T-helper 1 cell treated with Interleukin-12 subunit alpha and Interleukin-12 subunit beta and Interleukin-4 antibody, amounts not matched to agents 30 μg/mL and 1 μg/mL, for 36 hours (primary cell): ENCODE measurements around the gene XPO6.

Source experiments
- H3K27ac Mint-ChIP-seq: one replicate; pipeline ENCODE4 v1.8.0; 2021; ENCODE audit warnings: mild to moderate bottlenecking, mixed read lengths
- H3K27me3 Mint-ChIP-seq: one replicate; pipeline ENCODE4 v1.8.0; 2021; ENCODE audit warnings: low read depth, mixed read lengths
- H3K36me3 Mint-ChIP-seq: one replicate; pipeline ENCODE4 v1.8.0; 2021; ENCODE audit warnings: low read depth, mixed read lengths
- H3K4me1 Mint-ChIP-seq: one replicate; pipeline ENCODE4 v1.8.0; 2021; ENCODE audit warnings: low read depth, mixed read lengths
- H3K4me3 Mint-ChIP-seq: one replicate; pipeline ENCODE4 v1.8.0; 2021; ENCODE audit warnings: mild to moderate bottlenecking, moderate library complexity, mixed read lengths
- H3K9me3 Mint-ChIP-seq: one replicate; pipeline ENCODE4 v1.8.0; 2021; ENCODE audit warnings: mixed read lengths

XPO6 gene

DNA sequence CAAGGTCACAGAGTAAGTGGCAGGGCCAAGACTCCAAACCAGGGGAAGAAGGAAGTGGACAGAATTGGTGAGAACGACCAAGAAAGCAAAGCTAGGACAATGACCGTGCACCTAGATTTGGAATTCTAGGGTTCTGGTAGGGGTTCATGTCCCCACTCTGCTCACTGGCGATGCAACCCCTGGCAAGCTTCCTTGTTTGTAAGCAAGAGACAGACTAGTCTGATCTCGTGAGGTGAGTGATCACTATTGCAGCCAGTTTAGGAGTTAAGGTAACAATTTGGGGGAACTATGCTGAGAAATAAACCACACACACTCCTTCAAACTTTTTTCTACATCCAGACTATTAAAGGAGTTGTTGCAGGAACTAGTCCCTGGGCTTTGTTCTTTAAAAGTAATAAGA, 48.1 kb downstream of the XPO6 start:
- Mint-ChIP-seq H3K36me3 (peaks cover 45% of the 10 kb centered on the region), H3K4me1 (peaks cover 61% of the 10 kb centered on the region), H3K27ac (peak overlapping the region; percentile 39), H3K4me3 (no peak overlapping the region), H3K27me3 (no peaks in the 10 kb centered on the region), H3K9me3 (no peaks in the 10 kb centered on the region)

DNA sequence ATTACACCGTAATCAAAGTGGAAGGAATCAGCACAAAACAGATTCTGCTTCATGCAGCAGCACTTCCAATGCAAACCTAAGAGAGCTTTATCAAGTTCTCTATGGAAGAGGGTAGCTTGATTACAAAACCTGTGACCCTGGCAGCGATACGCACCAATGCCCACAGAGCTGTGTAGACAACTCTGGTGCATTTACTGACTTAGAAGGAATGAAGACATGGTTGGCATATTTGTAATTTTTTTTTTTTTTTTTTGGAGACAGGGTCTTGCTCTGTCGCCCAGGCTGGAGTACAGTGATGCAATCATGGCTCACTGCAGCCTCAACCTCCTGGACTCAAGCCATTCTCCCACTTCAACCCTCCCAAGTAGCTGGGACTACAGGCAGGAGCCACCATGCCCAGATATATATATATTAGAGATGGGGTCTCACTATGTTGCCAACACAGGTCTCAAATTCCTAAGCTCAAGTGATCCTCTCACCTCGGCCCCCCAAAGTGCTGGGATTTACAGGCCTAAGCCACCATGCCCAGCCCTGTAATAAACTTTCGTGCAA, 49.4 kb downstream of the XPO6 start:
- Mint-ChIP-seq H3K36me3 (peaks cover 47% of the 10 kb centered on the region), H3K4me3 (no peak overlapping the region), H3K9me3 (no peaks in the 10 kb centered on the region), H3K4me1 (peaks cover 65% of the 10 kb centered on the region), H3K27me3 (no peaks in the 10 kb centered on the region), H3K27ac (no peak overlapping the region)

DNA sequence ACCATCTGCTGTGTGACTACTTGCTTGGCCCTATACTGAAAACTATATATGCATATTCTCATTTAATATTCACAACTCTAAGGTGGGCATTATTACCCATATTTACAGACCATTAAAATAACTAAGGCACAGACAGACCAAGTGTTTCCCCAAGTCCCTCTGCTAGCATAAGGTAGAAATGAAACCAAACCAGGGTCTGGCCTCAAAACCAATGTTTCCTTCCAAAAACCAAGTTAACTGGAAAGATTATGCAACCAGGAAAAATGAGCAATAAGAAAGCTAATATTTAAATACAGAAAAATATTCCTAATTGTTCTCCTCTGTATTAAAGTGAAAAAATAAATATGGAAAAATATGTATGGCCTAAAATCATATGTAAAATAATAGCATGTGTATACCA, 50.1 kb downstream of the XPO6 start:
- Mint-ChIP-seq H3K27me3 (no peaks in the 10 kb centered on the region), H3K27ac (no peak overlapping the region), H3K4me1 (peaks cover 58% of the 10 kb centered on the region), H3K9me3 (no peaks in the 10 kb centered on the region), H3K4me3 (no peak overlapping the region), H3K36me3 (peaks cover 40% of the 10 kb centered on the region)

DNA sequence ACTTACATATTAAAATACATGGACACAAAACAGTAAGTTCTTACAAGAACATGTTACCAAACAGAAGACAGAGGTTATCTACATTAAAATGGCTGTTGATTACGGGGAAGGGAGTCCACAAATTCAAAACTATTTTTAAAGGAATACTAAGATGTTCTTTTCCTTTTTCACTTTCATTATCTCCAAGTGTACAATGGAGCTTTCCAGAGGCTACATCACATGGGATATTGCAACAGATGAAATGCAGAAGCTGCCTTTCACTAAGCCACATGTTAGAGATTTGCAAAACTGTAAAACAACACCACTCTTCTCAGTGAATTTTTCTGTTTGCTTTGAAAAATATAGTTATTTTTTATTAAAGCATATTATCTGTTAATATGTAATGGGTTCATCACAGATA, 53.6 kb downstream of the XPO6 start:
- no peaks in the 10 kb centered on the region for H3K27me3 Mint-ChIP-seq

DNA sequence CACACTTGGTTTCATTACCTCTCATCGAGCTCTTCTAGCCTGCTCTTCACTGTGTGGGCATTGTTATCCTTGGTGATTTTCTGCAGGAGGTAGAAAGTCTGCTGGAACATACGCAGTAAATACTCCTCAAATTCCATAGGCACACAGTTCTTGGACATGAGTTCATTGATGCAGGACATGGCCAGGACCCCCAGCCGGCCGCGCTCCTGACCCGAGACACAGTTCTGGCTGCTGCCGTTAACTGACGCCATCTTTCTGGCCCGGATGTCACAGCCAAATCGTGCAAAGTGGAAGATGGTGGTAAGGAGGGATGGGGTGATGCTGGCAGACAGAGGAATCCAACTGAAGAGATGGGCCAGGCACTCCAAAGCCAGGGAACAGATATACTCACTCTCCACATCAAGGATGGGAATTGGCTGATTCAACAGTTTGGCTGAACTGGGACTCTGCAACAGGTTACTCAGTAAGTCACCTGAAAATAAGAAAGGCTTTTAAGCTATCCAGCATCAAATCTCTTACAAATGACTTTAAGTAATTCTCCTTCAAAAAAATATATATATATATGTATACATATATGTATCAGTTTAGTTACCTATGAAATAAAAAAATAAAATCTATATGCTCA, 55.6 kb downstream of the XPO6 start:
- peak overlapping the region; percentile 27 for H3K27ac Mint-ChIP-seq
- peaks cover 38% of the 10 kb centered on the region for H3K36me3 Mint-ChIP-seq
- no peaks in the 10 kb centered on the region for H3K9me3 Mint-ChIP-seq
- H3K27me3 Mint-ChIP-seq, result no peaks in the 10 kb centered on the region
- peaks cover 35% of the 10 kb centered on the region for H3K4me1 Mint-ChIP-seq
- no peak overlapping the region for H3K4me3 Mint-ChIP-seq

More for the DNA sequence above, 53.6 kb downstream of the XPO6 start:
- Mint-ChIP-seq H3K4me3 (no peak overlapping the region), H3K9me3 (no peaks in the 10 kb centered on the region), H3K4me1 (peaks cover 44% of the 10 kb centered on the region), H3K36me3 (peaks cover 36% of the 10 kb centered on the region), H3K27ac (no peak overlapping the region)

DNA sequence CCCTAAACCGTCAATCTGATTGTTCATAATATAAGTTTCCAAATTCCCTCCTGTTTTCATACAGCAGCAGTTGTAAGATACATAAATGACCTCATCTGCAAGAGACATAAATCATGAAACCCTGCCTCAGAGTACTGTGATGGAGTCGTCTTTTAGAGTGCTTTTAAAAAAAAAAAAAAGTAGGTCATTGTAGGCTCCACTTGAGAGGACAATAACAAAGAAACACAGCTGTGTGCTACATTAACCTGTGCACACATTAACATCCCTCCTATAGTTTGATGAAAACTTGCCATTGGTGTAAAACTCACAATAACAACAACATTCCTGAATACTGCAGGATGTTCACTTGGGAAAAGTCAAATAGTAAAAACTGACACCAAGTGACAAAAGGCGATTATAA, 56.5 kb downstream of the XPO6 start:
- Mint-ChIP-seq H3K4me3 (no peak overlapping the region), H3K4me1 (peaks cover 41% of the 10 kb centered on the region), H3K27me3 (no peaks in the 10 kb centered on the region), H3K36me3 (peaks cover 45% of the 10 kb centered on the region), H3K9me3 (no peaks in the 10 kb centered on the region), H3K27ac (no peak overlapping the region)

DNA sequence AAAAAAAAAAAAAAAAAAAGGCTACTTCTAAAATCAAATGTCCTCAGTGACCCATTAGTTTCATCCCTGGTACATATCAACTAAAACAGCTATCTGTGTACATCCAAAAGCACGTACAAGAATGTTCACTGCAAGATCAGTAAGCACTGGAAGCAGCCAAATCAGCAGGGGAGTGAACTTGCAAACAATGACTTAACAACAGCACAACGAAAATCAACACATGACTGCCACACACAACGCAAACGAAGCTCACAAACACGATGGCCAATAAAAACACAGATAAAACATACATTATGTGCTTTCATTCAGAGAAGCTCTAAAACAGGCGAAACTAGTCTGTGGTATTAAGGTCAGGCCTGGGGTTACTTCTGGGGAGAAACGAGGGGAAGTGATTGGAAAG, 60.6 kb downstream of the XPO6 start:
- Mint-ChIP-seq H3K27me3 (no peaks in the 10 kb centered on the region), H3K4me3 (no peak overlapping the region), H3K9me3 (no peaks in the 10 kb centered on the region), H3K27ac (peak overlapping the region; percentile 18), H3K36me3 (peaks cover 63% of the 10 kb centered on the region), H3K4me1 (peaks cover 55% of the 10 kb centered on the region)

DNA sequence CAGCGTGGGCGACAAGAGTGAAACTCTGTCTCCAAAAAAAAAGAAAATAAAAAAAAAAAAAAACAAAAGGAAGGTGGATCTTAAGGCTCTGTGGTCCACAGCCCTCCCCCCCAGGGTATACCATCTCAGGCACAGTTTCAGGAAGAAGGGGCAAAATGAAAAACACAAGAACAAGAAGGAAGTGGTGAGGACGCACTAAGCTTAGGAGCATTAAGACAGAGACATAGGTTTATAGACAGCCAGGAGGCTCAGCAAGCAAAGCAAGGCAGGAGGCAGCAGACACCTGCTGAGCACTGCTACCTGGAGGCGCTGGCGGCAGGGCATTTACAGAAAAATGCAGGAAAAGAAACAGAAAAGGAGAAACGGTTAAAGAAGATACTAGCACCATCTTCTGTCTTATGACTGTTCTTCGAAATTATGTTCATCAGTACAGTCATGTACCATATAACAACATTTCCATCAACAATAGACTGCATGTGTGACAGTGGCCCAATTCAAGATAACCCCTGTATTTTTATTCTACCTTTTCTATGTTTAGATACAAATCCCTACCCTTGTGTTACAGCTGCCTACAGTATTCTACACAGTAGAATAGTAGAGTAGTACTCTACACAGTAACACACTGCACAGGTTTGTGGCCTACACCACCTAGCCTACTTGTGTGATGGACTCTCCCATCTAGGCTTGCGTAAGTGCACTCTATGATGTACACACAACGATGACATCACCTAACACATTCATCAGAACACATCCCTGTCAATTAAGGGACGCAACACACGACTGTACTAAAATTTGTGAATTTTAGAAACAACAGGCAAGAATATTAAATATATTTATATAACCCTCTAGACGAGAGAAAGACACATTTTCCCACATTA, 62.5 kb downstream of the XPO6 start:
- Mint-ChIP-seq H3K36me3 (peaks cover 61% of the 10 kb centered on the region), H3K27me3 (no peaks in the 10 kb centered on the region)

DNA sequence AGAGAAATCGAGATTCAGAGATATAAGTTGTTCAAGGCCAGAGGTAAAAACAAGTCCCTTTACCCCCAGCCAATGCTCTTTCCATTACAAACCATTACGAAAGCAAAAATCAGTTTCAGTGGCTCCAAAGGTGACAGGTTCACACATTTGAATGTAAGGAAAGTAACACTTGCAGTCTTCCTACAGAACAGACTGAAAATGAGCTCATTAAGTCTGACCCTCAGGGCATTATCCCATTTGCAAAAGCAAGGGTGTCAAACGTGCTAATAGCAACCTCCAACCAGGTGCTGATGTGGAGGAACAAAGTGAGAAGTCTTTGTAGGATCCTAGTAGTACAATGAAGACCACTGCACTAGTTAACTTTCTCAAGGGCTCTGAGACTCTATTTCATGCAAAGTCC, 65.2 kb downstream of the XPO6 start:
- Mint-ChIP-seq H3K27ac (peak overlapping the region; percentile 41), H3K27me3 (no peaks in the 10 kb centered on the region), H3K4me1 (peaks cover 73% of the 10 kb centered on the region)

More for the DNA sequence above, 62.5 kb downstream of the XPO6 start:
- Mint-ChIP-seq H3K4me3 (peak overlapping the region; percentile 41), H3K27ac (peak overlapping the region; percentile 89), H3K9me3 (no peaks in the 10 kb centered on the region), H3K4me1 (peaks cover 60% of the 10 kb centered on the region)

DNA sequence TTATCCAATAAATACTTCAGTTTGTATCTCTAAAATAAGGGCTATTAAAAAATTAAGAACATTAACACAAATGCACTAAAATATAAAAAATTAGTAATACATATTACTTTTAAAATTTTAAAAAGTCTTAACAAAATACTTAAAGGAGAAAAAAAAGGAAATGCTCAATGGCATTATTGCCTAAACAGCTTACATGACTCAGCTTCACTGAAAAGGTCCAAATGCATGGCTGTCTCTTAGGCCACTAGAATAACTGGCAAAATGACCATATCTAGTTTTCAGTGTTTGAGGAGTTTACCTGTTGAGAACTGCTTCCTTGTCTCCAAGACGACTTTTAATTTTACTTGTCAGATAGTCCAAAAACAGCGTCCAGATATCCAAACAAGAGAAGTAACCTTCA, 66.0 kb downstream of the XPO6 start:
- Mint-ChIP-seq H3K4me3 (no peak overlapping the region), H3K36me3 (peaks cover 54% of the 10 kb centered on the region), H3K27me3 (no peaks in the 10 kb centered on the region), H3K9me3 (no peaks in the 10 kb centered on the region), H3K4me1 (peaks cover 73% of the 10 kb centered on the region), H3K27ac (peak overlapping the region; percentile 22)

More for the DNA sequence above, 65.2 kb downstream of the XPO6 start:
- H3K36me3 Mint-ChIP-seq, result peaks cover 61% of the 10 kb centered on the region
- no peak overlapping the region for H3K4me3 Mint-ChIP-seq
- no peaks in the 10 kb centered on the region for H3K9me3 Mint-ChIP-seq

DNA sequence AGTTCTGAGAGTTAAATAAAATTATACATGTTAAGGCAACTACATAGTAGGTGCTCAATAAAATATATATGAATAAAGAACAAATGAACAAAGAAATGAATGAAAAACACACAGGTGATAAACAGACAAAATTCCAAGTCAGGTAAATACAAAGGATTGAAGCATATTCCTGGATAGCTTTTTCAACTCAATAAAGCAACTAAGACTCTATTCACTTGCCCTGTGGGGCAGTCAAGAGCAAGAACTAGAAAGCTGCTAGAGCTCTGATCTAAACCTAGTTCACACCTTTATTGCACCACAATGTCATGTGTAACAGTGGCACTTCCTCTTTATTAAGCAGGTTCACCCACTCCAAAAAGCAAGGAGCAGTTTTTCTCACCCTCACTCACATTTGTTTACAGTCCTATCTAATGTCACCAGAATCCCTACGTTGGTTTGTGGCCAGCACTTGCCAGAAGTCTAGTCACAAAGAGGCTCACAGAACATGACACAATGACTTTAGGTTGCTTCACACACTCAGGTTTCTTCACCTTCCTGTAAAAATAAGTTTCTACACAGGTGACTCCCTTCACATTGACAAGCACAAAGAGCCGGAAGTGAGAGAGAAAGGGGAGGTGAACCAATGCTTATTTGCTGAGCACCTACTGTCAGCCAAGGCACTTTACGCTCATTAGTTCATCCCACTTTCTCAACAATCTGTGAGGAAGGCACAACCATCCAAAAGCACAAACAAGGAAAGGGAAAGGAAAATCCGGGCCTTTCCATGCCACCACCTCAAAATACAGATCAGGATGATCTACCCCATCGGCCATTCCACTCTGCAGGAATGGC, 70.8 kb downstream of the XPO6 start:
- Mint-ChIP-seq H3K4me3 (peak overlapping the region; percentile 79), H3K27ac (peak overlapping the region; percentile 92), H3K27me3 (no peaks in the 10 kb centered on the region), H3K9me3 (no peaks in the 10 kb centered on the region), H3K36me3 (peaks cover 27% of the 10 kb centered on the region), H3K4me1 (peaks cover 70% of the 10 kb centered on the region)

DNA sequence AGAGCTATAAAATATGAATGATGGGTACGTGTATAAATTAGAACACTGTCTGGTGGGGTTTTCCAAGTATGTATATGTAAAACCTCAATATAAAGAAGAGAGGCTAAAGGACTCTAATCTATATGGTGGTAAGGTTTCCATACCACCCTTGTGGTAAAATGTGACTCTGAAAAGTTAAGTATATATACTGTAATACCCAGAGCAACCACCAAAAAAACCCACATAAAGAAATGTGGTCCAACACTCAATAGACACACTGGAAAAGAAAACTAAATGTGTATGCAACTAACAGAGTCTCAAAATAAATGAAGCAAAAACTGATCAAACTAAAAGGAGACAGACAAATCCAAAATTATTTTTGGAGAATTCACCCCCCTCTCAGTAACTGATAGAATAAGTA, 72.2 kb downstream of the XPO6 start:
- no peaks in the 10 kb centered on the region for H3K9me3 Mint-ChIP-seq
- H3K27ac Mint-ChIP-seq, result peak overlapping the region; percentile 92
- H3K27me3 Mint-ChIP-seq, result no peaks in the 10 kb centered on the region
- H3K36me3 Mint-ChIP-seq, result peaks cover 29% of the 10 kb centered on the region
- H3K4me1 Mint-ChIP-seq, result peaks cover 60% of the 10 kb centered on the region
- H3K4me3 Mint-ChIP-seq, result peak overlapping the region; percentile 77

DNA sequence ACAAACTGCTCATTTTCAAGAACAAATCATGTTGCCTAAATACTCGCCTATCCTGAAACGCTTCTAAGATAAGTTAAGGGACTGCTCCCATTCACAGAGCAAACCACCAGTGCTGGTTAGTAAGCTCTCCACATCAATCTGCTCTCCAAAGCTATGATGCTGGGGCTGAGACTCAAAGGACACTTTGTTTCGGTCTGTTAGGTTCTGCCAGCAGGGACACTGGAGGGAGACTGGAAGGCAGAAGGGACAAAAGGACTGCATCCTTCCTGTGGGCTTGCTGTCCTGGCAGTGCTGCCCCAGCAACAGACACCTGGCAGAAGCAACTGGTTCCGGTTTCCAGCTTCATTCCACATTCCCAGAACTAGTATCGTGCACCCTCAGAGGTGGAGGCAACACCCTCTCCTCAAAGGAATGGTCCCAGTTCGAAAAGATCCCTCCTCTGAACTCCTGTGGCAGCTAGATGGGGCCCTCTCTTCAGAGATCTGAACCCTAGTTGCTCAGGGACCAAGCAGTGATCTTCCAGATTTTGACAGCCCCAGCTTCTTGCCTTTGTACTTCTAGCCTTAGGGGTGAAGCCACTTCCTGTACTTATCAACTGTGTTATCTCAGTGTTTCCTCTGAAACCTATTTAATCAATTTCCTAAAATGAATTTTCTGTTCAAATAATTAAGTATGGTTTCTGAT, 74.9 kb downstream of the XPO6 start:
- peaks cover 41% of the 10 kb centered on the region for H3K36me3 Mint-ChIP-seq
- H3K9me3 Mint-ChIP-seq, result no peaks in the 10 kb centered on the region
- peaks cover 47% of the 10 kb centered on the region for H3K4me1 Mint-ChIP-seq
- H3K27ac Mint-ChIP-seq, result peak overlapping the region; percentile 64
- peak overlapping the region; percentile 9 for H3K4me3 Mint-ChIP-seq
- no peaks in the 10 kb centered on the region for H3K27me3 Mint-ChIP-seq

DNA sequence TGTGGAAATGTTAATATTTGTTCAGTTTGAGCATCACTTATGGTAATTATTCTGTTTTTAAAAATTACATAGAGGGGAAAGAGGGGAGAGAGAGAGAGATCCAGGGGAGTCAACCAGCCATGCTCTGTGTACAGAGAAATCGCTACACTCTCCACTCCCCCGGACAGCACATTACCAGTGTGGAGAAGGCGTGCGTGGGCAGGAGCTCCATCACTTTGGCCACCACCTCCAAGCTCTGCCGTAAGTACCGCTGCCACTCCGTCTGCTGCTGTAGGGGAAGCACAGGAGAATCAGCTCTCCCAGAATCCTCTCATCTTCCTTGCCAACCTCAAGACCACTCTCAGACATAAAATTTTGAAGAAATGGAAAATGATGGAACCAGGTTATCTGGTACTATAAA, 78.1 kb downstream of the XPO6 start:
- H3K27me3 Mint-ChIP-seq, result no peaks in the 10 kb centered on the region
- H3K9me3 Mint-ChIP-seq, result no peaks in the 10 kb centered on the region
- H3K4me1 Mint-ChIP-seq, result peaks cover 31% of the 10 kb centered on the region
- H3K4me3 Mint-ChIP-seq, result no peak overlapping the region
- peaks cover 55% of the 10 kb centered on the region for H3K36me3 Mint-ChIP-seq
- no peak overlapping the region for H3K27ac Mint-ChIP-seq
